ENCODE results near the gene GMDS. TPM values are rescaled to one million over a fixed set of nuclear protein-coding genes. Genes with fewer than 3 reads are reported as not detected.

The GMDS gene
- total RNA-seq, 3 donors from 2014 or later (not counting 1 experiment from before 2014, with no cell fraction given), result 23.6 to 31.0 (median 26.4) TPM

GRCh38 chr6:1929931-1930330, 315.5 kb downstream of the GMDS start:
- no peak for TF ChIP-seq CTCF (IDR thresholded peaks at IDR 0.05)
- Mint-ChIP-seq H3K27me3 (ENCODE audit: low read depth in 2 of 2) (no peaks in the 10 kb centered on the region), H3K4me3 (no peak overlapping the region), H3K36me3 (no peaks in the 10 kb centered on the region), H3K27ac (no peak overlapping the region), H3K9me3 (peaks cover 0 to 4% of the 10 kb centered on the region in 2 donors), H3K4me1 (peaks cover 0 to 4% of the 10 kb centered on the region in 2 donors)
- Histone ChIP-seq H3K9me3 (ENCODE audit: control insufficient read depth, insufficient read depth, low read length) (peaks cover 3% of the 10 kb centered on the region), H3K27ac (ENCODE audit: low read length) (no peak overlapping the region), H3K4me1 (ENCODE audit: control insufficient read depth, insufficient read depth, low read length) (no peaks in the 10 kb centered on the region), H3K4me3 (ENCODE audit: low read length) (no peak overlapping the region), H3K36me3 (ENCODE audit: control insufficient read depth, insufficient read depth, low read length) (no peaks in the 10 kb centered on the region), H3K27me3 (ENCODE audit: control insufficient read depth, insufficient read depth, low read length) (no peaks in the 10 kb centered on the region)
- DNase-seq, result no peak
- intact Hi-C loops (cut with micrococcal nuclease), result no loop called here
- WGBS (ENCODE audit: insufficient coverage), result 93% methylated on average over 9 of the region's 9 CpGs
- ATAC-seq, result no peak

DNA sequence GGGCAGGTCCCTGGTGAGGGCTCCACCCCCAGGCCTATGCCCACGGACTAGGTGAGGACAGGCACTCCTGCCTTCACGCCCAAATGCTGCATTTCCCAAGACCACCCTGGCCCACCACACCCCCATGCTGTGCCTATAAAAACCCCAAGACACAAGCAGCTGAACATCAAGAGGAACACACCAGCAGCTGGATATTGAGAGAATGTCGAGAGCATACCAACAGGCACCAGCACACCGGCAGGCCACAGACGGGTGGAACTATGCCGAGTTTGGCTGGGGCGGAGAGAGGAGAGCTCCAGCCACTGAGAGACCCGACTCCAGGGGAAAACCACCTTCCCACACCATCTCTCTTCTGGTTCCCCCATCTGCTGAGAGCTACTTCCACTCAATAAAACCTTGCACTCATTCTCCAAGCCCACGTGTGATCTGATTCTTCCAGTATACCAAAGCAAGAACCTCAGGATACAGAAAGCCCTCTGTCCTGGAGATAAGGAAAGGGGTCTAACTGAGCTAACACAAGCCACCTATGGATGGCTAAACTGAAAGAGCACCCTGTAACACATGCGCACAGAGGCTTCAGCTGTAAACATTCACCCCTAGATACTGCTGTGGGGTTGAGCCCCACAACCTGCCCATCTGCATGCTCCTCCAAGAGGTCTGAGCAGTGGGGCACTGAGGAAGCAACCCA, 319.5 kb downstream of the GMDS start:
- WGBS (ENCODE audit: insufficient coverage), result 88% methylated on average over 10 of the region's 10 CpGs
- Histone ChIP-seq H3K27me3 (ENCODE audit: control insufficient read depth, insufficient read depth, low read length) (no peaks in the 10 kb centered on the region), H3K9me3 (ENCODE audit: control insufficient read depth, insufficient read depth, low read length) (no peaks in the 10 kb centered on the region), H3K4me3 (ENCODE audit: low read length) (no peak overlapping the region), H3K4me1 (ENCODE audit: control insufficient read depth, insufficient read depth, low read length) (no peaks in the 10 kb centered on the region), H3K27ac (ENCODE audit: low read length) (no peak overlapping the region), H3K36me3 (ENCODE audit: control insufficient read depth, insufficient read depth, low read length) (peaks cover 2% of the 10 kb centered on the region)
- H3K4me1 Mint-ChIP-seq, result peaks cover 0 to 4% of the 10 kb centered on the region in 2 donors
- intact Hi-C loops (cut with micrococcal nuclease), result no loop called here
- no peaks in the 10 kb centered on the region for H3K9me3 Mint-ChIP-seq
- H3K27me3 Mint-ChIP-seq (ENCODE audit: low read depth in 2 of 2), result no peaks in the 10 kb centered on the region
- DNase-seq (no peak), ATAC-seq (no peak)
- H3K36me3 Mint-ChIP-seq, result no peaks in the 10 kb centered on the region
- H3K27ac Mint-ChIP-seq, result no peak overlapping the region
- TF ChIP-seq CTCF (IDR thresholded peaks at IDR 0.05), result no peak
- H3K4me3 Mint-ChIP-seq, result no peak overlapping the region

DNA sequence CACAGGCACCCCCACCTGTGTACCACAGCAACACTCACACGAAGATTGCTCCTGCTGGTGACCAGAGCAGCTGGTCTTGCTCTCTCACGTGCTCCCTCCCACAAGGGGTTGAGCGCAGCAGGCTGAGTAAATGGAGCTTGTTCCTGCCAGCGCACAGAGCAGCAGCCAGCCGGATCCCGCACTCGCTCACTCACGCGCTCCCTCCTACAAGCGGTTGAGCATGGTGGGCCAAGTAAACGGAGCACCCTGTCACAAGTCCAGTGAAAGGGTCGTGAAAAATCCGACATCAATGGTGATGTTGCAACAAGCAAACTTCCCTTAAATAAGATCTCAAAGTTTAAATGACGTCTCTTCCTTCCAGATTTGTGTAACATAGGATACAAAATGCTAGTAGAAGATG, 322.0 kb downstream of the GMDS start:
- Histone ChIP-seq H3K4me3 (ENCODE audit: low read length) (no peak overlapping the region), H3K27me3 (ENCODE audit: control insufficient read depth, insufficient read depth, low read length) (no peaks in the 10 kb centered on the region), H3K27ac (ENCODE audit: low read length) (no peak overlapping the region), H3K36me3 (ENCODE audit: control insufficient read depth, insufficient read depth, low read length) (peaks cover 2% of the 10 kb centered on the region), H3K4me1 (ENCODE audit: control insufficient read depth, insufficient read depth, low read length) (no peaks in the 10 kb centered on the region), H3K9me3 (ENCODE audit: control insufficient read depth, insufficient read depth, low read length) (no peaks in the 10 kb centered on the region)
- no peak for TF ChIP-seq CTCF (IDR thresholded peaks at IDR 0.05)
- intact Hi-C loops (cut with micrococcal nuclease), result no loop called here
- Mint-ChIP-seq H3K9me3 (no peaks in the 10 kb centered on the region), H3K4me3 (no peak overlapping the region), H3K27ac (no peak overlapping the region), H3K4me1 (peaks cover 0 to 5% of the 10 kb centered on the region in 2 donors), H3K27me3 (ENCODE audit: low read depth in 2 of 2) (no peaks in the 10 kb centered on the region), H3K36me3 (no peaks in the 10 kb centered on the region)
- 94% methylated on average over 14 of the region's 14 CpGs for WGBS (ENCODE audit: insufficient coverage)
- ATAC-seq (no peak), DNase-seq (no peak)
